GM12874 (cell line): ENCODE data around the gene CDK6.

Experiments used
- TF ChIP-seq, protein P1 (sequence below): IDR thresholded peaks from 2 replicates; pipeline ENCODE4 v1.5.1; 2011; ENCODE audit warnings: low read depth, mild to moderate bottlenecking, control low read depth, low read length, moderate library complexity; ENCODE audit not compliant: insufficient read depth

Gene CDK6

GRCh38 chr7:92875719-92876118 lies 39.3 kb upstream of the CDK6 start:
- TF ChIP-seq, protein P1, sequence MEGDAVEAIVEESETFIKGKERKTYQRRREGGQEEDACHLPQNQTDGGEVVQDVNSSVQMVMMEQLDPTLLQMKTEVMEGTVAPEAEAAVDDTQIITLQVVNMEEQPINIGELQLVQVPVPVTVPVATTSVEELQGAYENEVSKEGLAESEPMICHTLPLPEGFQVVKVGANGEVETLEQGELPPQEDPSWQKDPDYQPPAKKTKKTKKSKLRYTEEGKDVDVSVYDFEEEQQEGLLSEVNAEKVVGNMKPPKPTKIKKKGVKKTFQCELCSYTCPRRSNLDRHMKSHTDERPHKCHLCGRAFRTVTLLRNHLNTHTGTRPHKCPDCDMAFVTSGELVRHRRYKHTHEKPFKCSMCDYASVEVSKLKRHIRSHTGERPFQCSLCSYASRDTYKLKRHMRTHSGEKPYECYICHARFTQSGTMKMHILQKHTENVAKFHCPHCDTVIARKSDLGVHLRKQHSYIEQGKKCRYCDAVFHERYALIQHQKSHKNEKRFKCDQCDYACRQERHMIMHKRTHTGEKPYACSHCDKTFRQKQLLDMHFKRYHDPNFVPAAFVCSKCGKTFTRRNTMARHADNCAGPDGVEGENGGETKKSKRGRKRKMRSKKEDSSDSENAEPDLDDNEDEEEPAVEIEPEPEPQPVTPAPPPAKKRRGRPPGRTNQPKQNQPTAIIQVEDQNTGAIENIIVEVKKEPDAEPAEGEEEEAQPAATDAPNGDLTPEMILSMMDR: no peak

DNA sequence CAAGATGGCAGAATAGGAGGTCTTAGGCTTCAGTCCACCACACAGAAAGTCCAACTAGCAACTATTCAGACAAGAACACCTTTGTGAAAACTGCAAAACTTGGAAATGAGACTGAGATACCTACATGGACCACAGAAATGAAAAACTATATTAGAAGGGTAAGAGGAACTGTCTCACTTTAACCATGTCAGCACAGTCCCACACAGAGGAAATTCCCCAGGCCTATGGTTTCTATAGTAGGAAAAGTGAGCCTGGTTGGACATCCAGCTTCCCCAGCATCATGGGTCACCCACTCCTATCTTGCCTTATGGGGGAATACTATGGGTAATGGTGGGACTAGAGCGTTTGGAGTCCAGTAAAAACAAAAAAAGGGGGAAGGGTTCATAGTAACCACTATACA lies 38.8 kb upstream of the CDK6 start:
- TF ChIP-seq, protein P1: no peak

DNA sequence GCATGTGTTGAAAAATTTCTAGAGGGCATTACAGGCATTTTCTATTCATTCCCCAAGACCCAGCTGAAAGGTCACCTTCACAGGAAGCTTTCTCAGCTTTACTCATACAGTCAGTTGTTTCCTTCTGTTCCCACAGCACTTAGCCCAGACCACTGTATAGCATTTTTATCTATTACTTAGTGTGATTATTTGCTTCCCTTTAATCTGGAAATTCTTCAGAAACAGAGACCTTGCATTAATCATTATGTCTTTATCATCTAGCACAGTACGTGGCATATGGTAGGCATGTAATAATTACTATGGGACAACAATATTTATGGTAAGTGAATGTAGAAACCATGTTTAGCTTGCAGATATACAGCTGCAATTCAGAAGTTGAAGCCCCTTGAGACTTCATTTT lies 38.2 kb upstream of the CDK6 start:
- TF ChIP-seq, protein P1: no peak

GRCh38 chr7:92873776-92874175 lies 37.4 kb upstream of the CDK6 start:
- TF ChIP-seq, protein P1: no peak

DNA sequence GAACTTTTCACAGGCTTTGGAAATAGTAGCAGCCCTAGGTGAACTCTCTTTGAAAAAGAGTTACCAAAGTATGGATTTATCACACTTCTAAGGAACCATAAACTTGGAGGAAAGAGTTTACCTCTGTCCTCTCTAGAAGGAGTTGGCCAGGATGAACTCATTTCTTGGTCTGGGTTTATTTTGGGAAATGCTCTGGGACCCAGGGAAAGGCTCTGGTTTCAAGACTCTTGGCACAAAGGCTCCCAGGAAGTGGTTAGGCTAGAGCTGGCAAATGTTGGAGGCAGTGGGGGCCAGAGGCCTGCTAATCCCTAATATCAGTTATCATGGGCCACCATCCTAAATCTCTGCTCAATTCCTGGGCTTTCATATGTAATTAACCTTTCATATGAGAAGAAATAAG lies 36.3 kb upstream of the CDK6 start:
- TF ChIP-seq, protein P1: no peak

- TF ChIP-seq, protein P1: no peak
Observed at GRCh38 chr7:92868683-92869293, 32.4 kb upstream of the CDK6 start.

DNA sequence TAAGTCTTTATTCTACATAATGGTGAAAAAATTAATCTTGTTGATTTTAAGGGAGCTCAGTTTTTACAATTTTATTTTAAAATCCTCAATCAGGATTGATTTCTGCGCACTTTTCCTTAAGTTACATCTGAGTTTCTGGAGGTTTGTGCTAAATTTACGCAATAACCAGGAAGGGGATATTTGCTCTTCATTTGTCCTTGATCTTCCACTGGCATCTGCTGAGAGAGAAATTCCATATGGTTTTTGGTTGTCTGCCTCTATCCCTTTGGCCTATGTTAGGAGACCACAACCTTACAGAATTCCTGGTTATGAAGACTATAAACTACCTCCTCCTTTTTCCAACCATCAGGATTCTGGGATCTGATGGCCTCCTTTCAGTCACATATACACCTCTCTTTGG lies 20.1 kb upstream of the CDK6 start:
- TF ChIP-seq, protein P1: no peak
